ENCODE results near the gene GNB5. TPM values are rescaled to one million over a fixed set of nuclear protein-coding genes. Genes with fewer than 3 reads are reported as not detected.

The GNB5 gene
- total RNA-seq, 1 experiment from 2014 or later = 29.8 TPM

- TF ChIP-seq, protein P1, sequence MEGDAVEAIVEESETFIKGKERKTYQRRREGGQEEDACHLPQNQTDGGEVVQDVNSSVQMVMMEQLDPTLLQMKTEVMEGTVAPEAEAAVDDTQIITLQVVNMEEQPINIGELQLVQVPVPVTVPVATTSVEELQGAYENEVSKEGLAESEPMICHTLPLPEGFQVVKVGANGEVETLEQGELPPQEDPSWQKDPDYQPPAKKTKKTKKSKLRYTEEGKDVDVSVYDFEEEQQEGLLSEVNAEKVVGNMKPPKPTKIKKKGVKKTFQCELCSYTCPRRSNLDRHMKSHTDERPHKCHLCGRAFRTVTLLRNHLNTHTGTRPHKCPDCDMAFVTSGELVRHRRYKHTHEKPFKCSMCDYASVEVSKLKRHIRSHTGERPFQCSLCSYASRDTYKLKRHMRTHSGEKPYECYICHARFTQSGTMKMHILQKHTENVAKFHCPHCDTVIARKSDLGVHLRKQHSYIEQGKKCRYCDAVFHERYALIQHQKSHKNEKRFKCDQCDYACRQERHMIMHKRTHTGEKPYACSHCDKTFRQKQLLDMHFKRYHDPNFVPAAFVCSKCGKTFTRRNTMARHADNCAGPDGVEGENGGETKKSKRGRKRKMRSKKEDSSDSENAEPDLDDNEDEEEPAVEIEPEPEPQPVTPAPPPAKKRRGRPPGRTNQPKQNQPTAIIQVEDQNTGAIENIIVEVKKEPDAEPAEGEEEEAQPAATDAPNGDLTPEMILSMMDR (conservative IDR thresholded peaks at IDR 0.05) = peak; percentile 23; the same call in 1 of the 3 replicates
- H3K9me3 ChIP-seq (ENCODE audit: control insufficient read depth, low read depth, low read length) = no peaks in the 10 kb centered on the region
- no peak overlapping the region for H2BK120ac ChIP-seq (ENCODE audit: low read depth, low read length, poor library complexity, severe bottlenecking)
- peak overlapping the region; percentile 85 for H3K4me2 ChIP-seq (ENCODE audit: insufficient read depth, insufficient read length, low read length)
- H3K56ac ChIP-seq (ENCODE audit: insufficient read length, low read depth, low read length) = no peak overlapping the region
- DNase-seq = peak; percentile 93
- 0 out of 2 replicates have a peak, but pooled peaks cover 2% of the 10 kb centered on the region for H3K79me2 ChIP-seq (ENCODE audit: insufficient read depth, low read length)
- no peak overlapping the region for H2BK20ac ChIP-seq (ENCODE audit: low read depth, low read length, poor library complexity, severe bottlenecking)
- no peak overlapping the region for H2BK5ac ChIP-seq (ENCODE audit: insufficient read length, low read length)
- no CpG with 5 or more reads among the region's 105 CpGs for WGBS (ENCODE audit: extremely low coverage, insufficient read length, low lambda C conversion rate)
- H3K36me3 Mint-ChIP-seq (ENCODE audit: insufficient read depth in 1 of 3, low read depth in 3 of 3) = no peaks in the 10 kb centered on the region; a peak in 1 of 7 replicates
- H3K18ac ChIP-seq (ENCODE audit: insufficient read length, low read depth, low read length) = peak overlapping the region; percentile 90
- no peak overlapping the region for H4K91ac ChIP-seq (ENCODE audit: insufficient read length, low read depth, low read length)
- peak overlapping the region; percentile 83 for H3K9ac ChIP-seq (ENCODE audit: extremely low read depth, insufficient read length, low read length)
- peaks cover 18% of the 10 kb centered on the region for H3K27me3 Mint-ChIP-seq (ENCODE audit: low read depth)
- no peak overlapping the region for H4K8ac ChIP-seq (replicated peaks; ENCODE audit: insufficient read length, low read depth, low read length)
- H3K4me3 Mint-ChIP-seq = peak overlapping the region; percentile 87 to 92
- peak overlapping the region; percentile 95 for H3K14ac ChIP-seq (ENCODE audit: insufficient read depth, low read length)
- no peak overlapping the region for H2AK5ac ChIP-seq (ENCODE audit: insufficient read length, low read length)
- no peaks in the 10 kb centered on the region; the same call in 1 of the 2 replicates for H3K27me3 ChIP-seq (ENCODE audit: insufficient read depth, low read length)
- H2BK15ac ChIP-seq (ENCODE audit: low read depth, low read length) = no peak overlapping the region
- peak overlapping the region; percentile 62 to 98 (median 95); a peak in 6 of 7 replicates for H3K27ac Mint-ChIP-seq
- H3K23ac ChIP-seq (ENCODE audit: insufficient read length, low read depth, low read length) = no peak overlapping the region
- H4K5ac ChIP-seq (ENCODE audit: insufficient read length, low read depth, low read length) = no peak overlapping the region
- H2AFZ ChIP-seq (ENCODE audit: low read length) = peak overlapping the region; percentile 25
- H3T11ph ChIP-seq (ENCODE audit: low read length) = no peak overlapping the region
- H3K9me3 Mint-ChIP-seq = no peaks in the 10 kb centered on the region
- H2BK12ac ChIP-seq (ENCODE audit: insufficient read length, low read depth, low read length) = no peak overlapping the region
- no peak overlapping the region for H3K27ac ChIP-seq (ENCODE audit: insufficient read length, low read depth, low read length)
- H3K4me1 Mint-ChIP-seq = peaks cover 25 to 28% of the 10 kb centered on the region in 2 experiments
- no peak overlapping the region for H3K4ac ChIP-seq (ENCODE audit: low read depth, low read length)
- no peaks in the 10 kb centered on the region for H4K20me1 ChIP-seq (ENCODE audit: control insufficient read depth, insufficient read depth, insufficient read length)
- H3K4me1 ChIP-seq (ENCODE audit: insufficient read depth, low read length) = peaks cover 4% of the 10 kb centered on the region; the same call in 1 of the 2 replicates
- H3K79me1 ChIP-seq (ENCODE audit: insufficient read depth, low read depth, low read length, poor library complexity, severe bottlenecking) = no peaks in the 10 kb centered on the region
- peaks cover 12% of the 10 kb centered on the region for H3K23me2 ChIP-seq (ENCODE audit: insufficient read length, low read depth, low read length, poor library complexity, severe bottlenecking)
Measured at GRCh38 chr15:52179278-52180195, 11.7 kb downstream of the GNB5 start.

Measured in H9 (cell line).